ENCODE measurements around the gene RNF220.
"Not testable (repeated sequence)": the region's sequence is repeated elsewhere in the genome, so short reads cannot be mapped to it uniquely, and the experiment has no call there.

The RNF220 gene

DNA sequence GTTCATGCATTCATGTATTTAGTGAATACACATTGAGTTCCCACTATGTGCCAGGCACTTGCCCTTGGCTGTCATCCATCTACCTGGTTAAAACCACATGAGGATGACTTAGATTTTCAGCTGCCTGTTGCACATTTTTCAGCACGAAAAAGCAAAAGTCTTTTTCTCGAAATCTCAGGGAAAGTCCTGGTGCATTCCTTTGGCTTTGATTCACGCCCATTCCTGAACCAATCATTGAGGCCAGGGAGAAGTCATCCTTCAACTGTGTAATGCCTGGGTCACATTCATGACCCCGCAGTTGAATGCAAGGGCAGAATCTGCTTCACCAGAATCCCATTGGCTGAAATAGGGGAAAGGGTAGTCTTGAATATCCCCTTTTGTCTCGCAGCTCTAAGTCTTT, 84.4 kb downstream of the RNF220 start:
- DNase-seq (ENCODE audit: low read depth) = no peak
- H3K4me3 ChIP-seq (ENCODE audit: low read depth, low read length) = no peak overlapping the region
- TF ChIP-seq, protein P1, sequence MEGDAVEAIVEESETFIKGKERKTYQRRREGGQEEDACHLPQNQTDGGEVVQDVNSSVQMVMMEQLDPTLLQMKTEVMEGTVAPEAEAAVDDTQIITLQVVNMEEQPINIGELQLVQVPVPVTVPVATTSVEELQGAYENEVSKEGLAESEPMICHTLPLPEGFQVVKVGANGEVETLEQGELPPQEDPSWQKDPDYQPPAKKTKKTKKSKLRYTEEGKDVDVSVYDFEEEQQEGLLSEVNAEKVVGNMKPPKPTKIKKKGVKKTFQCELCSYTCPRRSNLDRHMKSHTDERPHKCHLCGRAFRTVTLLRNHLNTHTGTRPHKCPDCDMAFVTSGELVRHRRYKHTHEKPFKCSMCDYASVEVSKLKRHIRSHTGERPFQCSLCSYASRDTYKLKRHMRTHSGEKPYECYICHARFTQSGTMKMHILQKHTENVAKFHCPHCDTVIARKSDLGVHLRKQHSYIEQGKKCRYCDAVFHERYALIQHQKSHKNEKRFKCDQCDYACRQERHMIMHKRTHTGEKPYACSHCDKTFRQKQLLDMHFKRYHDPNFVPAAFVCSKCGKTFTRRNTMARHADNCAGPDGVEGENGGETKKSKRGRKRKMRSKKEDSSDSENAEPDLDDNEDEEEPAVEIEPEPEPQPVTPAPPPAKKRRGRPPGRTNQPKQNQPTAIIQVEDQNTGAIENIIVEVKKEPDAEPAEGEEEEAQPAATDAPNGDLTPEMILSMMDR (IDR thresholded peaks at IDR 0.05; ENCODE audit: control insufficient read depth, extremely low read depth, insufficient read depth) = no peak

DNA sequence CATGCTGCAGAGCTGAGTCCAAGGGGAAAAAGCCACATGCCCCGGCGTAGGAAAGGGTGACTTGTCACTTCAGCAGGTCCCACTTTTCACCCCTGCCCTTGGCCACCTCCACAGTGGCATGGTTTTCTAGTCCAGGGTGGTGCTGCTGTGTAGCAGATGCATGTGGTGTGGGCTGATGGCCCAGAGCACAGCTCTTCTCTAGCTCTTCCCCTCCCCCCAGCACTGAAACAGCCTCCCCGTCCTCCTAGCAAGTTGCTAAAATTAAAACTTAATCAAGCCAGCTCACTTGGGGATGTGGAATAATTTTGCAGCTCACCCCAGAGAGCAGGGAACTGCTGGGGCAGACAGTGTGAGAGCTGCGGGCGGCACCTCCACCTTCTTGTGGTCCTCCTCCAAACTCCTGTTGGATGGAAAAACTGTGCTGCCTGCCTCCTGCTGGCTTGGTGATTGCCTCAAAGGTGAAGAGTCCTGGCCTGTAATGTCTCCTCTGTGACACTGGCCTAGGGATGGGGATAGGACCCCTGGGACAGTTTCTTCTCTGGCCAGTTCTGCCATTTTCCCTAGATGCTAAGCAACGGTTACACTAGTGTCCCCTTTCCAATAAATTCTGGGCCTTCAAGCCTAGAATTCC, 91.6 kb downstream of the RNF220 start:
- no peak overlapping the region for H3K4me3 ChIP-seq (ENCODE audit: low read depth, low read length)
- TF ChIP-seq, protein P1 (IDR thresholded peaks at IDR 0.05; ENCODE audit: control insufficient read depth, extremely low read depth, insufficient read depth) = no peak
- DNase-seq (ENCODE audit: low read depth) = no peak

DNA sequence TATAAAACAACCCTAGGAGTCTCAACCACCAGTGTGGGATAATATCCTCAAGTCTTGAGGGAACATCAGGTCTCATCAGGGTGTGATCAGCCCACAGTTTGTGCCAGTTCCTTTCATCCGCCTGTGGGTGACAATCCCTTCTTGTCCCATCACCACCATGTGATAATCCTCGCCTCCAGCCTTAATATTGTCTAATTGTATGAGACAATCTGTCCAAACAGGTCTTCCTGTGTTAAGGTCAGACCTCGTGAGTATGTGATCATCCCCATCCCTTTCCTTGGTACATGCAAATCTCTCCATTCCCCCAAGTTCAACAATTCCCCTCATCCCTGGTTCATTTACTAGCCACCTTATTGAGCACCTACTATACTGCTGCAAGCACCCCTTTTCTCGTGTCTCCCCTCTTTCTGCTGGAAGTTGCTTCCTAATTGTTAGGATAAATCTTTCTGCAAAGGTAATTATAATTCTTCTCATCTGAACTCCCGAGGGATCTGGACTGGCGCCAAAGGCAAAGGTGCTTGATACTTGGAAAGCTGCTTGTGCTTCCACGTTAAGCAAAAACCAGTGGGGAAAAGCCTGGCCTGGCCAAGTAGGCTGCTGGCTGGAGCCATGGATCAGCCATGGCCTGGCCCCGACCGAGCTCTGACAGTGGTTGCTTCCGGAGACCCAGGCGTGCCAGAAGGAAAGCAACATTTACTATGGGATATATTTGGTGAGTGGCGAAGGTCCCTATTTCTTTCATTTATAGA, 92.5 kb downstream of the RNF220 start:
- TF ChIP-seq, protein P1 (IDR thresholded peaks at IDR 0.05; ENCODE audit: control insufficient read depth, extremely low read depth, insufficient read depth) = no peak
- no peak for DNase-seq (ENCODE audit: low read depth)
- no peak overlapping the region for H3K4me3 ChIP-seq (ENCODE audit: low read depth, low read length)

DNA sequence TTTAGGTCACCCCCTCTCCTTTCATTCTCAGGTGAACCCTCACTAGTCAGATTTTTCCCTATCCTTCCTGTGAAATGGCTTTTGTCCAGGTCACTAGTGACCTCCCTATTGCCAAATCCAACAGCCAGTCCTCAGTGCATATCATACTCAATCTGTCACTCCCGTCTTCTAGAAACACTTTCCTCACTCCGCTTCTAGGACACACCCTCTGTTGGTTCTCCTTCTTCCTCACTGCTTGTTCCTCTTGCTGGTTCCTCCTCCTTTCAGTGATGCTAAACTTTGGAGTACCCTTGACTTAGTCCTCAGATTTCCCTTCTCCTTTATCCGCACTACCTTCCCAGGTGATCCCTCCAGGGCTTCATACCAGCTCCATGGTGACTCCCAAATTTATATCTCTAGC, 94.3 kb downstream of the RNF220 start:
- TF ChIP-seq, protein P1 (IDR thresholded peaks at IDR 0.05; ENCODE audit: control insufficient read depth, extremely low read depth, insufficient read depth) = no peak
- H3K4me3 ChIP-seq (ENCODE audit: low read depth, low read length) = no peak overlapping the region
- no peak for DNase-seq (ENCODE audit: low read depth)

DNA sequence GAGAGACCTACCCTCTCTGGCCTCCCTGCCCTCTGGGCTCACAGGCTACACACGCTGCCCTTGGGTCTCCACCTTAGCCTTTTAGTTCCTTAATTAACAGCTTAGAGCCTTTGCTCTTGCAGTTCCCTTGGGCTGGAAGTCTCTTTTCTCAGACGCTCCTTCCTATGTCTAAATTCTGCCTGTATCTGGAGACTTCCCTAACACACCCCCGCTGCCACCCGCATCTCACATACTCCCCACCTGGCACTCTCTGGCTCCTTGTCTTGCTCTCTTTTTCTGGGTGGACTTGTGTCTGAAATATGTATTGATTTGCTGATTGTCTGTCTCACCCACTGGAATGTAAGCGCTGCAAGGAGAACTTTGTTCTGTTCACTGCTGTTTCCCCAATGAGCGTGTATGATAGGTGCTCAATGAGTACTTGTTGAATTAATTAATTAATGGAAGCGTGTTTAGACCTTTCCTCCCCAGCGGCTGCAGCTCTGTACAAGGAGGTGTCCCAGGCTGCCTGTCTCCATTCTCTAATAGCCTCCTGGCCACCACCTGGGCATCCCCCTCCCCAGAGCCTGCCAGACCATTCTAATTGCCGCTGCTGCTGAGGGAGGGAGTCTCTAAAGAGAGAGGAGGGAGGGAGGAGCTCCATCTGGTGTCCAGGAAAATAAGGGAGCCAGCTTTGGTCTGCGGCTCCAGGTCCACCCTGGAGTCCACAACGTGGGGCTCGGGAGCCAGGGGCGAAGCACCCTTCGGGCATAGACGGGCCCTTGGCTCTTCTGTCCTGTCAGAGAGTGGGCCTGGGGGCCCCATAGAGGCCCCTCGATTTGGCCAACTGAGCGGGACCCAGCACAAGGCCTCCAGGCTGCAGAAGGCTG, 95.4 kb downstream of the RNF220 start:
- no peak overlapping the region for H3K4me3 ChIP-seq (ENCODE audit: low read depth, low read length)
- TF ChIP-seq, protein P1 (IDR thresholded peaks at IDR 0.05; ENCODE audit: control insufficient read depth, extremely low read depth, insufficient read depth) = peak; percentile 48
- DNase-seq (ENCODE audit: low read depth) = no peak

DNA sequence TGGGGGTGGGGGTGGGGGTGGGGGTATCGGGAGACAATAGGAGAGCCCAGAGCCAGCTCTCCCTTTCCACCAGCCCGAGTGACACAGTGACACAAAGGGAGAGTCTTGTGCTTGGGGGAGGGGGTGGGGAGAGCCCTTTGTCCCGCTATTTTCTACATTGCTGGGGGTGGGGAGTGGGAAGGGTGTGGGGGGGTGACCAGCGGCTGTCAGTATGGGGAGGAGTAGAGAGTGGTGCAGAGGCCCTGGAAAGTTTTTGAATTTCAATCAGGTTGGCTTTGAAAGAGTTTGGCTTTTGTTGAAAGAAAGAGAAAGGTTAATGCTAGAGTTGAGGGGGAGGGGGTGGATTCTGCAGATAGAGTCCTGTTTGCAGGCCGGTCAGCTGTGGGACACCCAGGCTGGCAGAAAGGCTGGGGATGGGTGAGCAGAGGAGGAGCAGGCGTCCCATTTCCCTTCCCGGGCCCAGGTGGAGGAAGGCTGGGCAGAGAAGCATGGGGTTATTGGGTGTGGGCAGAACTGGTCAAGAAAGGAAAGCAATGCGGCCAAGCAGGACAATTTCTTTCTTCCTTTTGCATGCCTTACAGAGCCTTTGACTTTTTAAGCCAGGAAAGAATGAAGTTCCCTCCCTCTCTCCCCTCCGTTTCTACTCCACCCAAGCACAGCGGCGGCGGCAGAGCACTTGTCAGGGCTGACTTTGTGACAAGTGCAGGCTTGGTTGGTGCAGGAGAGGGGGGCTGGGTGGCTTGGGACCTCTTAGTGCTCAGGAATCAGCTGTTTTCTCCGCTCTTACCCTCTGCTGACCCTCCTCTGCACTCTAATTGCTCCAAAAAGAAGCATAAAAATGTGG, 96.2 kb downstream of the RNF220 start:
- no peak overlapping the region for H3K4me3 ChIP-seq (ENCODE audit: low read depth, low read length)
- TF ChIP-seq, protein P1 (IDR thresholded peaks at IDR 0.05; ENCODE audit: control insufficient read depth, extremely low read depth, insufficient read depth) = no peak
- DNase-seq (ENCODE audit: low read depth) = no peak

DNA sequence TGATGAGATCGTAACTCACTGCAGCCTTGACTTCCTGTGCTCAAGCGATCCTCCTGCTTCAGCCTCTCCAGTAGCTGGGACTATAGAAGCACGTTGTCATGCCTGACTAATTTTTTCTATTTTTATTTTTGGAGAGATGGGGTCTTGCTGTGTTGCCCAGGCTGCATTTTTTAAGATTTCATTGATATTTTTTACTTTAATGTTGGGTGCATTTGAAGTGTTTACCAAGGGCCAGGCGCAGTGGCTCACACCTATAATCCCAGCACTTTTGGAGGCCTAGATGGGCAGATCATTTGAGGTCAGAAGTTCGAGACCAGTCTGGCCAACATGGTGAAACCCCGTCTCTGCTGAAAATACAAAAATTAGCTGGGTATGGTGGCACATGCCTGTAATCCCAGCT, 97.8 kb downstream of the RNF220 start:
- DNase-seq (ENCODE audit: low read depth); H3K4me3 ChIP-seq (ENCODE audit: low read depth, low read length): not testable (repeated sequence)
